ENCODE results near the gene CTNNBL1.

Gene CTNNBL1

DNA sequence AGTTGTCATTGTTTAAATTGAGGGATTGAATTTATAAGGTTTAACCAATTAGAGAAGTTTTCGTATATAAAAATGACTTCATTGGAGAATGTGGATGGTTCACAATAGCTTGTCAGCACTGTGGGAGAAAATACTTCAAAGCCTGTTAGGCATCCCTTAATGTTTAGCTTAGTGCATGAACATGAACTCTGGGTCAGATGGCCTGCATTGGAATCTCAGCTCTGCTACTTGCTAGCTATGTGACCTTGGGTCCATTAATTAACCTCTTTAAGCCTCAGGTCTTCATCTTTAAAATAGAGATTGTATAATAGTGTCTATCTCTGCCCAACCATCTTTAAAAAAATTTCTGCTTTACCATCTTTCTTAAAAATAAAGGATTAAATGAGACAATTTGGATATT is 11.1 kb downstream of the CTNNBL1 start:
- no peak for DNase-seq (ENCODE audit: low read depth)
- TF ChIP-seq POLR2A (IDR thresholded peaks at IDR 0.05; ENCODE audit: extremely low read depth, insufficient read length) (no peak), MYC (IDR thresholded peaks at IDR 0.05; ENCODE audit: low read depth, low read length) (no peak)
- TF ChIP-seq, protein P1, sequence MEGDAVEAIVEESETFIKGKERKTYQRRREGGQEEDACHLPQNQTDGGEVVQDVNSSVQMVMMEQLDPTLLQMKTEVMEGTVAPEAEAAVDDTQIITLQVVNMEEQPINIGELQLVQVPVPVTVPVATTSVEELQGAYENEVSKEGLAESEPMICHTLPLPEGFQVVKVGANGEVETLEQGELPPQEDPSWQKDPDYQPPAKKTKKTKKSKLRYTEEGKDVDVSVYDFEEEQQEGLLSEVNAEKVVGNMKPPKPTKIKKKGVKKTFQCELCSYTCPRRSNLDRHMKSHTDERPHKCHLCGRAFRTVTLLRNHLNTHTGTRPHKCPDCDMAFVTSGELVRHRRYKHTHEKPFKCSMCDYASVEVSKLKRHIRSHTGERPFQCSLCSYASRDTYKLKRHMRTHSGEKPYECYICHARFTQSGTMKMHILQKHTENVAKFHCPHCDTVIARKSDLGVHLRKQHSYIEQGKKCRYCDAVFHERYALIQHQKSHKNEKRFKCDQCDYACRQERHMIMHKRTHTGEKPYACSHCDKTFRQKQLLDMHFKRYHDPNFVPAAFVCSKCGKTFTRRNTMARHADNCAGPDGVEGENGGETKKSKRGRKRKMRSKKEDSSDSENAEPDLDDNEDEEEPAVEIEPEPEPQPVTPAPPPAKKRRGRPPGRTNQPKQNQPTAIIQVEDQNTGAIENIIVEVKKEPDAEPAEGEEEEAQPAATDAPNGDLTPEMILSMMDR (IDR thresholded peaks at IDR 0.05; ENCODE audit: low read depth, low read length): no peak
- H3K4me3 ChIP-seq (ENCODE audit: low read depth, low read length): no peak overlapping the region

DNA sequence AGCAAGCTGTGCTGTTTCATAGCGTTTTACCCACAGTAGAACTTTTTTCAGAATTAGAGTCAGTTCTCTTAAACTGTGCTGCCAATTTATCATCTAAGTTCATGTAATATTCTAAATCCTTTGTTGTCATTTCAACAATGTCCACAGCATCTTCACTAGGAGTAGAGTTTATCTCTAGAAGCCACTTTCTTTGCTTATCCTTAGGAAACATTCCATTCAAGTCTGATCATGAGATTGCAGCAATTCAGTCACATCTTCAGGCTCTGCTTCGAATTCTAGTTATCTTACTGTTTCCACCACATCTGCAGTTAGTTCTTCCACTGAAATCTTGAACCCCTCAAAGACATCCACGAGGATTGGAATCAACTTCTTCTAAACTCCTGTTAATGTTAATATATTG is 12.5 kb downstream of the CTNNBL1 start:
- no peak for DNase-seq (ENCODE audit: low read depth)
- TF ChIP-seq, protein P1 (IDR thresholded peaks at IDR 0.05; ENCODE audit: low read depth, low read length): no peak
- TF ChIP-seq MYC (IDR thresholded peaks at IDR 0.05; ENCODE audit: low read depth, low read length): no peak
- TF ChIP-seq, protein P2, sequence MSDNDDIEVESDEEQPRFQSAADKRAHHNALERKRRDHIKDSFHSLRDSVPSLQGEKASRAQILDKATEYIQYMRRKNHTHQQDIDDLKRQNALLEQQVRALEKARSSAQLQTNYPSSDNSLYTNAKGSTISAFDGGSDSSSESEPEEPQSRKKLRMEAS (IDR thresholded peaks at IDR 0.05; ENCODE audit: low read depth, low read length): no peak
- no peak for TF ChIP-seq POLR2A (IDR thresholded peaks at IDR 0.05; ENCODE audit: extremely low read depth, insufficient read length)
- no peak overlapping the region for H3K4me3 ChIP-seq (ENCODE audit: low read depth, low read length)

DNA sequence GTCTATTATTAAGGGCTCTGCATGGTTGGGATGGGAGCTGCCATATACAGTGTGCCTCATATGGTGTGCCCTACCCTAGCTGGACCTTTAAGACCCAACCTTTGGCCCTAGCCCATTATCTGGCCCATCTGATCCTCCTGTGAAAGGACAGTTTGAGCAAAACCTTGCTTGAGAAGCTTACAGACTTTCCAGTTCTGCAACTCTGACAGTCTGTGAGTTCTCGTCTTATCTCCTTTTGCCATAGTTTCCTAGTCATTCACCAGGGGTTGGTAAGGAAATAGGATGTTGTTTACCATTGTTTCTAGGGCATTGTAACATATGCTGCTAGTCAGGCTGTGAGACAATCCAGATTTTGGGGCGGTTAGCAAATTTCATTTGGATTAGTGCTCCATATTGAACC is 17.2 kb downstream of the CTNNBL1 start:
- H3K4me3 ChIP-seq (ENCODE audit: low read depth, low read length): no peak overlapping the region
- TF ChIP-seq, protein P1 (IDR thresholded peaks at IDR 0.05; ENCODE audit: low read depth, low read length): no peak
- TF ChIP-seq, protein P2 (IDR thresholded peaks at IDR 0.05; ENCODE audit: low read depth, low read length): no peak
- TF ChIP-seq MYC (IDR thresholded peaks at IDR 0.05; ENCODE audit: low read depth, low read length): no peak
- TF ChIP-seq POLR2A (IDR thresholded peaks at IDR 0.05; ENCODE audit: extremely low read depth, insufficient read length): no peak
- DNase-seq (ENCODE audit: low read depth): no peak

DNA sequence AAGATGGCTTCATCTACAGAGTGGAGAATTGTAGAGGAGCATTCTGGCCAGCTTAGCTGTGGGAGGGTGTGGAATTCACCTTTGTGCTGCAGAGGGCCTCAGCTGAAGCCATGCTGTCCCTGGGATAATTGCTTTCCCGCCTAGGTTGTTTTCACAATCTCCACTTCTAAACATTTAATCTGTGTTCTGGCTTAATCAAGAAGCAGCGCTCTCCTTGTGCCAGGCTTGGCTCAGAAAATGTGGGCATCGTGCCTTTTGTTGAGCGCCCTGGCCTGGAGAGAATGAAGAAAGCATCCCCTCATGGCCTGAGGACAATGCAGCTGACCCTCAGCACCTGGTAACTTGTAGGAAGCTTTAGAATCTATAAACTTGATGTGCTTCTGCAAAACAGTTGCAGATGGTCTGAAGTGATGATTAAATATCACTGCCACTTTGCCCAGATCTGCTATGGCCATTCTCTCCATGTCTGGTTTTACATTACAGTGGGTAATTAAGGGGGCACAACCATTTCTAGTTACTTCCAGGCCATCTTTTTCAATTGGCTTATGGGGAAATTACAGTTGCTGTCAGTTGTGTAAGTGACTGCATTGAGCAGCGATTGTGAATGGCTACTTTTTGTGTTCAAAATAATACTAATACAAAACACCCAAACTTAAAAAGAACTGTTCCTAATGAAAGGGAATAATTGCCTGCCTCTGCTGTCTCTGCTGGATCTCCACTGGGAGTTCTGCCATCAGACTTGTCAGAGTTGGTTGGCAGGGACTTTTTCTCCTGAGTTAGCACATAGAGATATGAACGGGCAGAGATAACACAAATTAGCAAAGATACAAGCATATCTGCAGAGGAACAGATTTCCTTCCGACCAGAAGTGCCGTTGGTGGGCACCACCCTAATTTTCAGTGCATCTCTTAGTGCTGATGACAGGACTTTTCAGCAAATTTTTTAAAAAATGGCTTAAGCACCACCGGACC is 18.4 kb downstream of the CTNNBL1 start:
- no peak for DNase-seq (ENCODE audit: low read depth)
- H3K4me3 ChIP-seq (ENCODE audit: low read depth, low read length): no peak overlapping the region
- TF ChIP-seq, protein P2 (IDR thresholded peaks at IDR 0.05; ENCODE audit: low read depth, low read length): no peak
- TF ChIP-seq MYC (IDR thresholded peaks at IDR 0.05; ENCODE audit: low read depth, low read length) (no peak), POLR2A (IDR thresholded peaks at IDR 0.05; ENCODE audit: extremely low read depth, insufficient read length) (no peak)
- TF ChIP-seq, protein P1 (IDR thresholded peaks at IDR 0.05; ENCODE audit: low read depth, low read length): no peak

DNA sequence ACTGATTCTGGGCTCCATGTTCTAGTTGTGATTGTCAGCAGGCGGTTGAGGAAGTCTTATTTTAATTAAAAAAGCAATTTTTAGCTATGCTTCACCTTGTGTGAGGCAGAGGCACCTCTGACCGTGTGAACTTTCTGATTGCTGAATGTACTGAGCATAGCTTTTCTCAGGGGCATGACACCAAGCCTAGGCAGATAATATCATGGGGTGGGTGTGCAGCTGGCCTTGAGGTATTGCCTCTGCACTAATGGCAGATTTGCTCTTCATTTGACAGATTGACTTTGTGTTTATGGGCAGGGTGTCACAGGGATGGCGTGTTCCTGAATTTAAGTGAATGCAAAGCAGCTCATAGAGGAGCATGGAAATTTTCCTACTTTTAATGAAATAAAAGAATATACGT is 19.6 kb downstream of the CTNNBL1 start:
- no peak overlapping the region for H3K4me3 ChIP-seq (ENCODE audit: low read depth, low read length)
- DNase-seq (ENCODE audit: low read depth): no peak
- TF ChIP-seq, protein P1 (IDR thresholded peaks at IDR 0.05; ENCODE audit: low read depth, low read length): no peak
- TF ChIP-seq, protein P2 (IDR thresholded peaks at IDR 0.05; ENCODE audit: low read depth, low read length): no peak
- no peak for TF ChIP-seq MYC (IDR thresholded peaks at IDR 0.05; ENCODE audit: low read depth, low read length)
- no peak for TF ChIP-seq POLR2A (IDR thresholded peaks at IDR 0.05; ENCODE audit: extremely low read depth, insufficient read length)

Data from NB4 (cell line).